Suprapubic skin (tissue), 4 donors: ENCODE measurements around the gene KCNN1. TPM values are rescaled to one million over a fixed set of nuclear protein-coding genes. Genes with fewer than 3 reads are reported as not detected.

Experiments used
- DNase-seq, 2 donors: peaks; one replicate each; pipeline ENCODE4 v3.0.0-alpha.2; 2019; ENCODE audit warnings: low spot score in 2 of 2
- H3K27ac ChIP-seq: fragments of 200-600 bp; sonication (generic); one replicate; pipeline ENCODE4 v1.5.1; 2019
- H3K27me3 ChIP-seq: fragments of 200-600 bp; sonication (generic); one replicate; pipeline ENCODE4 v1.5.1; 2019
- H3K36me3 ChIP-seq: fragments of 200-600 bp; sonication (generic); one replicate; pipeline ENCODE4 v1.5.1; 2019
- H3K4me1 ChIP-seq: fragments of 200-600 bp; sonication (generic); one replicate; pipeline ENCODE4 v1.5.1; 2019
- H3K4me3 ChIP-seq: fragments of 200-600 bp; sonication (generic); one replicate; pipeline ENCODE4 v1.5.1; 2019; ENCODE audit warnings: mild to moderate bottlenecking
- H3K9me3 ChIP-seq: fragments of 200-600 bp; sonication (generic); one replicate; pipeline ENCODE4 v1.5.1; 2019
- POLR2AphosphoS5 ChIP-seq, 3 donors: sonication (generic); formaldehyde crosslinking; IDR thresholded peaks; one replicate each; pipeline ENCODE4 v1.6.1; 2017; ENCODE audit warnings: antibody characterized with exemption in 3 of 3
- WGBS: methylation state at CpG from one replicate; pipeline ENCODE4 v1.1.5; 2018; 5-methylcytosine and 5-hydroxymethylcytosine counted together
- total RNA-seq, 4 donors: library from RNA; depleted of rRNA; stranded (reverse); fragments of >200 nt; gene quantifications; one replicate each; pipeline ENCODE4 v1.1.0, GENCODE V29; 2016
- TF ChIP-seq, protein P1 (sequence below), 2 donors: fragments of 200-600 bp in 1 of 2; fragments of 450-650 bp in 1 of 2; sonication (generic) in 1 of 2; IDR thresholded peaks; one replicate each; pipeline ENCODE4 v1.5.1; 2016 to 2019; ENCODE audit warnings: antibody characterized with exemption in 2 of 2, mild to moderate bottlenecking in 1 of 2, moderate library complexity in 1 of 2

KCNN1 gene
- total RNA-seq, 4 donors from 2014 or later = 0.26 to 0.51 TPM; not detected in 2

DNA sequence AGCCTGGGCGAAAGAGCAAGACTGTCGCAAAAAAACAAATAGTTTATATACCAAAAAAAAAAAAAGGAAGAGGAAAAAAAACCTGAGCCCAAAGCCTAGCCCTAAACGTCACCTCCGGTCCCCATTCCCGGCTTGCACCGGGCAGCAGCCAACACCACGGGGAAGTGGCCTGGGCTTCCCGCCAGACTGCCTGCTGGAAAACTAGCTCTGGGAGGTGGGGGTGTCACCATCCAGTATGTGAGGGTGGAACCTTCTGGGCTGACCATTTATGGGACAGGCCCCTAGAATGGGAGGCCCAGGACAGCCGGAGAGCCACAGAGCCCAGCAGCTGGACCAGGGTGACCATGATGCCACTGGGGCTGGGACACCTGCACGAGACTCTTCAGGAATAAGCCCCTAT is 82.5 kb downstream of the KCNN1 start:
- H3K4me1 ChIP-seq = peaks cover 42% of the 10 kb centered on the region
- H3K9me3 ChIP-seq = no peaks in the 10 kb centered on the region
- peak; percentile 84 to 89 for DNase-seq
- no peaks in the 10 kb centered on the region for H3K36me3 ChIP-seq
- no peak overlapping the region for H3K4me3 ChIP-seq
- 55% methylated on average over 9 of the region's 10 CpGs for WGBS
- TF ChIP-seq, protein P1, sequence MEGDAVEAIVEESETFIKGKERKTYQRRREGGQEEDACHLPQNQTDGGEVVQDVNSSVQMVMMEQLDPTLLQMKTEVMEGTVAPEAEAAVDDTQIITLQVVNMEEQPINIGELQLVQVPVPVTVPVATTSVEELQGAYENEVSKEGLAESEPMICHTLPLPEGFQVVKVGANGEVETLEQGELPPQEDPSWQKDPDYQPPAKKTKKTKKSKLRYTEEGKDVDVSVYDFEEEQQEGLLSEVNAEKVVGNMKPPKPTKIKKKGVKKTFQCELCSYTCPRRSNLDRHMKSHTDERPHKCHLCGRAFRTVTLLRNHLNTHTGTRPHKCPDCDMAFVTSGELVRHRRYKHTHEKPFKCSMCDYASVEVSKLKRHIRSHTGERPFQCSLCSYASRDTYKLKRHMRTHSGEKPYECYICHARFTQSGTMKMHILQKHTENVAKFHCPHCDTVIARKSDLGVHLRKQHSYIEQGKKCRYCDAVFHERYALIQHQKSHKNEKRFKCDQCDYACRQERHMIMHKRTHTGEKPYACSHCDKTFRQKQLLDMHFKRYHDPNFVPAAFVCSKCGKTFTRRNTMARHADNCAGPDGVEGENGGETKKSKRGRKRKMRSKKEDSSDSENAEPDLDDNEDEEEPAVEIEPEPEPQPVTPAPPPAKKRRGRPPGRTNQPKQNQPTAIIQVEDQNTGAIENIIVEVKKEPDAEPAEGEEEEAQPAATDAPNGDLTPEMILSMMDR (IDR thresholded peaks at IDR 0.05) = no peak
- peak in 1 of 3 donors; percentile 63 for TF ChIP-seq POLR2AphosphoS5 (IDR thresholded peaks at IDR 0.05)
- H3K27me3 ChIP-seq = no peaks in the 10 kb centered on the region
- peak overlapping the region; percentile 66 for H3K27ac ChIP-seq

Other genes with a start within 250 kb of the KCNN1 start
- 10 to 100 TPM; 16.8 to 42.5 (median 26.4) TPM for gene MAP1S, start 247.6 kb upstream of the KCNN1 start, total RNA-seq
- 10 to 100 TPM; 32.6 to 48.2 (median 35.7) TPM for gene FCHO1, start 215.6 kb upstream of the KCNN1 start, total RNA-seq
- gene B3GNT3, start 172.0 kb upstream of the KCNN1 start, total RNA-seq = 10 to 100 TPM in 1 of 4 donors, 1 to 10 TPM in 3; 1.4 to 12.1 (median 5.9) TPM
- gene INSL3, start 145.6 kb upstream of the KCNN1 start, total RNA-seq = not detected
- 1 to 10 TPM; 1.0 to 4.0 (median 1.7) TPM for gene JAK3, start 119.1 kb upstream of the KCNN1 start, total RNA-seq
- 1,000 to 10,000 TPM; 1,229 to 2,185 (median 2,114) TPM for gene RPL18A, start 107.2 kb upstream of the KCNN1 start, total RNA-seq
- gene SLC5A5, start 95.2 kb upstream of the KCNN1 start, total RNA-seq = not detected
- gene CCDC124, start 34.1 kb upstream of the KCNN1 start, total RNA-seq = 10 to 100 TPM; 24.3 to 42.7 (median 33.1) TPM
- gene ARRDC2, start 41.1 kb downstream of the KCNN1 start, total RNA-seq = 10 to 100 TPM; 11.3 to 35.0 (median 28.5) TPM
- gene IL12RB1, start 119.8 kb downstream of the KCNN1 start, total RNA-seq = under 1 TPM in 2 of 4 donors, not detected in 2; 0.30 to 0.87 TPM
- 10 to 100 TPM; 13.4 to 29.7 (median 20.0) TPM for gene MAST3, start 130.7 kb downstream of the KCNN1 start, total RNA-seq
- 10 to 100 TPM; 14.1 to 25.9 (median 19.5) TPM for gene PIK3R2, start 186.1 kb downstream of the KCNN1 start, total RNA-seq
- gene IFI30, start 206.7 kb downstream of the KCNN1 start, total RNA-seq = 10 to 100 TPM; 13.4 to 37.2 (median 35.1) TPM
- gene MPV17L2, start 226.1 kb downstream of the KCNN1 start, total RNA-seq = 10 to 100 TPM in 3 of 4 donors, 1 to 10 TPM in 1; 4.8 to 27.2 (median 14.7) TPM
- gene RAB3A, start 236.9 kb downstream of the KCNN1 start, total RNA-seq = 1 to 10 TPM; 1.9 to 5.3 (median 1.9) TPM